Sigmoid colon (tissue), 3 donors: Measurements from ENCODE around the gene TBCD.

Experiments used
- POLR2A ChIP-seq, 2 donors: fragments of 450-650 bp; IDR thresholded peaks; one replicate each; pipeline ENCODE4 v1.6.1; 2016; ENCODE audit warnings: antibody characterized with exemption in 2 of 2, mild to moderate bottlenecking in 2 of 2, moderate library complexity in 2 of 2
- TF ChIP-seq, protein P1 (sequence below), 4 experiments: fragments of 450-650 bp in 3 of 4; fragments of 200-600 bp in 1 of 4; IDR thresholded peaks; one replicate each; pipeline ENCODE4 v1.5.1; 2016 to 2019; ENCODE audit warnings: antibody characterized with exemption in 4 of 4, mild to moderate bottlenecking in 3 of 4, moderate library complexity in 2 of 4

DNA sequence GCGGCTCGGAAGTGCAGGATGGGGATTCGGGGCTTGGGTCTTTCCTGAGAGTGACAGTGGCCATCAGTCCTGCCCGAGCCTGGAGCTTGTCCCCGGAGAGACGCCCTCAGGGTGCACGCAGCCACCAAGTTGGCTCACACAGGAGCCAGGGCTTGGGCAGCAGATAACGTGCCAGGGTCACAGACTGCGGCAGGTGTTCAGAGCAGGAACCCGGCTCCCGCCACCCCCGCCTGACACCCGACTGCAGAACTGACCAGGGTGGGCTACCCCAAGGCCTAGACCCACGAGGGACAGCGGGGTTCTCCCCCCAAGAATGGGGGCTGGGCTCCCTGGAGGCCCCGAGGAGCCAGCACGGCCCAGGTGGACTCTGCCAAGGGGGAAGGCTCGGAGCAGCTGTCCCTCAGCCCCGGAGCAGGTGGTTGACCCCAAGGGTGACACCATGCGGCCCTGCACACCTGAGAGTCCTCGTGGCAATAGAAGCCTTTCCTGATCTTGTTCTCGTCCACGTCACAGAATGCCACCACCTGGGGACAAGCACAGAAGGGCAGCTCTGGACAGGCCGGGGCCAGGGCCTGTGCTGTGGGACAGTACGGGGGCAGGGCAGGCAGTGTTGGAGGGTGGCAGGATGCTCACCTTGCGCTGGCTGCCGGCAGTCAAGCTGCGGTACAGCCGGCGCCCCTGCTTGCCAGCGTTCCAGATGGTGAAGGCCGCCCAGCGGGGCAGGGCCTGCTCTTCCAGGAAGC, 205.0 kb downstream of the TBCD start:
- TF ChIP-seq, protein P1, sequence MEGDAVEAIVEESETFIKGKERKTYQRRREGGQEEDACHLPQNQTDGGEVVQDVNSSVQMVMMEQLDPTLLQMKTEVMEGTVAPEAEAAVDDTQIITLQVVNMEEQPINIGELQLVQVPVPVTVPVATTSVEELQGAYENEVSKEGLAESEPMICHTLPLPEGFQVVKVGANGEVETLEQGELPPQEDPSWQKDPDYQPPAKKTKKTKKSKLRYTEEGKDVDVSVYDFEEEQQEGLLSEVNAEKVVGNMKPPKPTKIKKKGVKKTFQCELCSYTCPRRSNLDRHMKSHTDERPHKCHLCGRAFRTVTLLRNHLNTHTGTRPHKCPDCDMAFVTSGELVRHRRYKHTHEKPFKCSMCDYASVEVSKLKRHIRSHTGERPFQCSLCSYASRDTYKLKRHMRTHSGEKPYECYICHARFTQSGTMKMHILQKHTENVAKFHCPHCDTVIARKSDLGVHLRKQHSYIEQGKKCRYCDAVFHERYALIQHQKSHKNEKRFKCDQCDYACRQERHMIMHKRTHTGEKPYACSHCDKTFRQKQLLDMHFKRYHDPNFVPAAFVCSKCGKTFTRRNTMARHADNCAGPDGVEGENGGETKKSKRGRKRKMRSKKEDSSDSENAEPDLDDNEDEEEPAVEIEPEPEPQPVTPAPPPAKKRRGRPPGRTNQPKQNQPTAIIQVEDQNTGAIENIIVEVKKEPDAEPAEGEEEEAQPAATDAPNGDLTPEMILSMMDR (IDR thresholded peaks at IDR 0.05): no peak
- TF ChIP-seq POLR2A (IDR thresholded peaks at IDR 0.05): no peak
